Stomach (tissue), 4 donors: ENCODE data around the gene INS.

ENCODE experiments used
- CTCF ChIP-seq, 7 experiments: fragments of 450-650 bp in 4 of 7; fragments of 200-600 bp in 3 of 7; sonication (generic) in 3 of 7; IDR thresholded peaks; one replicate each; pipeline ENCODE4 v1.5.1; 2016 to 2019; ENCODE audit warnings: antibody characterized with exemption in 7 of 7, control low read depth in 2 of 7, mild to moderate bottlenecking in 1 of 7
- EP300 ChIP-seq: sonication (generic); formaldehyde crosslinking; IDR thresholded peaks from one replicate; pipeline ENCODE4 v1.6.1; 2017; ENCODE audit warnings: antibody characterized with exemption
- POLR2AphosphoS5 ChIP-seq, 3 donors: sonication (generic); formaldehyde crosslinking; IDR thresholded peaks; one replicate each; pipeline ENCODE4 v1.6.1; 2016; ENCODE audit warnings: antibody characterized with exemption in 3 of 3

DNA sequence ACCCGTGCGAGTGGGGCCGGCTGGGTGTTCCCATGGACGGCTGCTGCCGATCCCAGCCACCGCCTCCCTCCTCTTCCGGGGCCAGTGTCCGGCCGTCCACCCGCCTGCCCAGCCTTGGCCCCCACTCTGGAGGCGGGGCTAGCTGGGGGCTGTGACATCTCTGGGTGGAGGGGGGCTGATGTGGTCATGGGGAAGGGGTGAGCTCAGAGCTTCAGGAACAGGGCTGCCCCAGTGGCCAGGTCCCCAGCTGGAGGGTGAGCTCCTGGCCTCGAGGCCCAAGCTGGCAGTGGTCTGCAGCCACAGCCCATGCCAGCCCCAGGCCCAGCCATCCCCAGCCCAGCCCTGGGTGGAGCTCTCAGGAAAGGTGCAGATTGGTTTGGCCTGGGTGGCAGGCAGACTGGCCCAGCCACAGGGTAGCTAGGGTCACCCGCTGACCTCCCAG lies 2.7 kb downstream of the INS start:
- TF ChIP-seq CTCF (IDR thresholded peaks at IDR 0.05) (no peak), EP300 (no peak), POLR2AphosphoS5 (IDR thresholded peaks at IDR 0.05) (no peak)
